Suprapubic skin (tissue), 4 donors: ENCODE measurements around the gene SRSF6.

ENCODE experiments used
- CTCF ChIP-seq, 2 donors: fragments of 200-600 bp in 1 of 2; fragments of 450-650 bp in 1 of 2; sonication (generic) in 1 of 2; IDR thresholded peaks; one replicate each; pipeline ENCODE4 v1.5.1; 2016 to 2019; ENCODE audit warnings: antibody characterized with exemption in 2 of 2, mild to moderate bottlenecking in 1 of 2, moderate library complexity in 1 of 2
- EP300 ChIP-seq: sonication (generic); formaldehyde crosslinking; IDR thresholded peaks from one replicate; pipeline ENCODE4 v1.6.1; 2017; ENCODE audit warnings: antibody characterized with exemption
- POLR2A ChIP-seq, 2 donors: fragments of 450-650 bp; IDR thresholded peaks; one replicate each; pipeline ENCODE4 v1.6.1; 2017; ENCODE audit warnings: antibody characterized with exemption in 2 of 2, mild to moderate bottlenecking in 2 of 2, moderate library complexity in 2 of 2
- POLR2AphosphoS5 ChIP-seq, 3 donors: sonication (generic); formaldehyde crosslinking; IDR thresholded peaks; one replicate each; pipeline ENCODE4 v1.6.1; 2017; ENCODE audit warnings: antibody characterized with exemption in 3 of 3

- TF ChIP-seq CTCF (IDR thresholded peaks at IDR 0.05) (no peak), POLR2AphosphoS5 (IDR thresholded peaks at IDR 0.05) (no peak), EP300 (no peak), POLR2A (IDR thresholded peaks at IDR 0.05) (no peak)
Measured at GRCh38 chr20:43511879-43512278, 54.2 kb downstream of the SRSF6 start.
